Measurements from ENCODE around the gene C1orf159.

The C1orf159 gene

DNA sequence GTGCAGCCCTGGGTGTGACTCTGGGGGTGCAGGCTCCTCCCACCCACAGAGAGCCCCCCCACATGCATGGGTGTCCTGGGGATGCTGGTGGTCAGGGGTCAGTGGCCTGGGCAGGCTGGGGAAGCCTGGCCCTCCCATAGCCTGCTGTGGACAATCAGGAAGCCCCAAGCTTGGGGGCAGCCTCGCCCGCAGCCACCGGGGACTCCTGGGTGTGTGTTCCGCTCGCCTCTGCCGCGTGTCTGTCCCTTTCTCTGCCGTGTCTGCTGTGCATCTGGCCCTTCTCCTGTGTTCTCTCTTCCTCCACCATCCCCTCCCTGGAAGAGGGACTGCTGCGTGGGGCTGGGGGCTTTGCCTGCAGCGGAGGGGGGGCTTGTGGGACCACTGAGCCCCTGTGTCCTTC, 73.1 kb downstream of the C1orf159 start:
- no peaks in the 10 kb centered on the region for H3K27me3 ChIP-seq (replicated peaks; ENCODE audit: control insufficient read depth, insufficient read depth, low read length)

DNA sequence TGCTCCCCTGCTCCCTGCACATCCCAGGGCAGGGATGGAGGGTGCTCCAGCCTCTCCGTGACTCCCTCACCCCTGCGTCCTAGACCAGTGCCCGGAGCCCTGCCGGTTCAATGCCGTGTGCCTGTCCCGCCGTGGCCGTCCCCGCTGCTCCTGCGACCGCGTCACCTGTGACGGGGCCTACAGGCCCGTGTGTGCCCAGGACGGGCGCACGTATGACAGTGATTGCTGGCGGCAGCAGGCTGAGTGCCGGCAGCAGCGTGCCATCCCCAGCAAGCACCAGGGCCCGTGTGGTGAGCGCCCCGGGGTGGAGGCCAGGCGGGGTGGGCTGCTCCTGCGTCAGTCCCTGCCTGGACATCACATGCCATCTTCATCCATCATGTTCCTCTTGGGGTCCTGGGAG, 74.0 kb downstream of the C1orf159 start:
- peaks cover 1% of the 10 kb centered on the region for H3K36me3 ChIP-seq (ENCODE audit: control insufficient read depth, insufficient read depth, low read length)
- no peak for DNase-seq (ENCODE audit: extremely low read depth, insufficient read length)
- H3K27me3 ChIP-seq (replicated peaks; ENCODE audit: control insufficient read depth, insufficient read depth, low read length), result no peaks in the 10 kb centered on the region
- H3K4me3 ChIP-seq (replicated peaks; ENCODE audit: low read depth, low read length), result no peak overlapping the region
- TF ChIP-seq, protein P1, sequence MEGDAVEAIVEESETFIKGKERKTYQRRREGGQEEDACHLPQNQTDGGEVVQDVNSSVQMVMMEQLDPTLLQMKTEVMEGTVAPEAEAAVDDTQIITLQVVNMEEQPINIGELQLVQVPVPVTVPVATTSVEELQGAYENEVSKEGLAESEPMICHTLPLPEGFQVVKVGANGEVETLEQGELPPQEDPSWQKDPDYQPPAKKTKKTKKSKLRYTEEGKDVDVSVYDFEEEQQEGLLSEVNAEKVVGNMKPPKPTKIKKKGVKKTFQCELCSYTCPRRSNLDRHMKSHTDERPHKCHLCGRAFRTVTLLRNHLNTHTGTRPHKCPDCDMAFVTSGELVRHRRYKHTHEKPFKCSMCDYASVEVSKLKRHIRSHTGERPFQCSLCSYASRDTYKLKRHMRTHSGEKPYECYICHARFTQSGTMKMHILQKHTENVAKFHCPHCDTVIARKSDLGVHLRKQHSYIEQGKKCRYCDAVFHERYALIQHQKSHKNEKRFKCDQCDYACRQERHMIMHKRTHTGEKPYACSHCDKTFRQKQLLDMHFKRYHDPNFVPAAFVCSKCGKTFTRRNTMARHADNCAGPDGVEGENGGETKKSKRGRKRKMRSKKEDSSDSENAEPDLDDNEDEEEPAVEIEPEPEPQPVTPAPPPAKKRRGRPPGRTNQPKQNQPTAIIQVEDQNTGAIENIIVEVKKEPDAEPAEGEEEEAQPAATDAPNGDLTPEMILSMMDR (IDR thresholded peaks at IDR 0.05; ENCODE audit: insufficient read depth, low read length, poor library complexity, severe bottlenecking), result no peak

More for the DNA sequence above, 73.1 kb downstream of the C1orf159 start:
- peaks cover 1% of the 10 kb centered on the region for H3K36me3 ChIP-seq (ENCODE audit: control insufficient read depth, insufficient read depth, low read length)
- no peak overlapping the region for H3K4me3 ChIP-seq (replicated peaks; ENCODE audit: low read depth, low read length)
- no peak for DNase-seq (ENCODE audit: extremely low read depth, insufficient read length)
- TF ChIP-seq, protein P1 (IDR thresholded peaks at IDR 0.05; ENCODE audit: insufficient read depth, low read length, poor library complexity, severe bottlenecking), result no peak

DNA sequence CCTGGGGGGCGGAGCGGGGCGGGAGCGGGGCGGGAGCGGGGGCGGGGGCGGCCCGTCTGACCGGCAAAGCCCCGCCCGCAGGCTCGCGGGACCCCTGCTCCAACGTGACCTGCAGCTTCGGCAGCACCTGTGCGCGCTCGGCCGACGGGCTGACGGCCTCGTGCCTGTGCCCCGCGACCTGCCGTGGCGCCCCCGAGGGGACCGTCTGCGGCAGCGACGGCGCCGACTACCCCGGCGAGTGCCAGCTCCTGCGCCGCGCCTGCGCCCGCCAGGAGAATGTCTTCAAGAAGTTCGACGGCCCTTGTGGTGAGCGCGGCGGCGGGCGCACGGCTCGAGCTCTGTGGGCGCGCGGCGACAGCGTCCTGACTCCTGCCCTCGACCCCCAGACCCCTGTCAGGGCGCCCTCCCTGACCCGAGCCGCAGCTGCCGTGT, 74.8 kb downstream of the C1orf159 start:
- Histone ChIP-seq H3K27me3 (replicated peaks; ENCODE audit: control insufficient read depth, insufficient read depth, low read length) (no peaks in the 10 kb centered on the region), H3K36me3 (ENCODE audit: control insufficient read depth, insufficient read depth, low read length) (peaks cover 1% of the 10 kb centered on the region), H3K4me3 (replicated peaks; ENCODE audit: low read depth, low read length) (no peak overlapping the region)
- TF ChIP-seq, protein P1 (IDR thresholded peaks at IDR 0.05; ENCODE audit: insufficient read depth, low read length, poor library complexity, severe bottlenecking), result no peak
- DNase-seq (ENCODE audit: extremely low read depth, insufficient read length), result no peak

DNA sequence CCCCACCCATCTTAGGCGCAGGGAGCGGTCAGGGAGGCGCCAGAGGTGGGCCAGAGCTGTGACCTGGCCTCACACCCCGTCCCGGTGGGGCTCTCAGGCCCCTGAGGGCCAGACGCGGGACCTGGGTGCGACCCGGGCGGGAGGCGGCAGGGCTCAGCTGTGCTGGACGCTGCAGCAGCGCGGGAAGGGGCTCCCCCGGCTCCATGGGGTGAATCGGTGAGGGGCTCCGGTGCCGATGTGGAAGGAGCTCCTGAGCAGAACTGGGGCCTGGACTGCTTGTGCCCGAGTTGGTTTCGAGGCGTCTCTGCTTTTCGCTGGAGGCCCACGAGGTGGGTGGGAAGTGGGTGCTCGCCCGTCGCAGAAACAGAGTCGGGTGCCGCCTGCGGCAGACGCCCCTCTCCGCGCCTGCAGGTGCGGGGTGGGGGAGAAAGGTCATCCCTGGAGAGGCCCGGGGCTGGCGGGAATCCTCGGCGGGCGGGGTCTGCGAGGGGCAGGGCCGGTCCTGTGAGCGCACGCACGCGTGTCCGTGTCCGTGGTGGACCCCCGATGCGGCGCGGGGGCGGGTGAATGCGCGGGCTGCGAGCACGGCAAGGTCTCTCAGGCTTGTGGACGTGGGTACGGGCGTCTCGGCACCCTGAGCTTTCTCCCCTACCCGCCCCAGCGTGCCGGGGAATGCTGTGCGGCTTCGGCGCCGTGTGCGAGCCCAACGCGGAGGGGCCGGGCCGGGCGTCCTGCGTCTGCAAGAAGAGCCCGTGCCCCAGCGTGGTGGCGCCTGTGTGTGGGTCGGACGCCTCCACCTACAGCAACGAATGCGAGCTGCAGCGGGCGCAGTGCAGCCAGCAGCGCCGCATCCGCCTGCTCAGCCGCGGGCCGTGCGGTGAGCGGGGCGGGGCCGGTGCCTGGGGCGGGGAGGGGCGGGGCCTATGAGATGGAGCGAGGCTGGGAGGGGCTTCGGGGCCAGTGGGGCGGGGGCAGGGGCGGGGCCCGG, 75.6 kb downstream of the C1orf159 start:
- H3K27me3 ChIP-seq (replicated peaks; ENCODE audit: control insufficient read depth, insufficient read depth, low read length), result no peaks in the 10 kb centered on the region
- H3K36me3 ChIP-seq (ENCODE audit: control insufficient read depth, insufficient read depth, low read length), result no peaks in the 10 kb centered on the region; the same call in 1 of the 2 replicates

DNA sequence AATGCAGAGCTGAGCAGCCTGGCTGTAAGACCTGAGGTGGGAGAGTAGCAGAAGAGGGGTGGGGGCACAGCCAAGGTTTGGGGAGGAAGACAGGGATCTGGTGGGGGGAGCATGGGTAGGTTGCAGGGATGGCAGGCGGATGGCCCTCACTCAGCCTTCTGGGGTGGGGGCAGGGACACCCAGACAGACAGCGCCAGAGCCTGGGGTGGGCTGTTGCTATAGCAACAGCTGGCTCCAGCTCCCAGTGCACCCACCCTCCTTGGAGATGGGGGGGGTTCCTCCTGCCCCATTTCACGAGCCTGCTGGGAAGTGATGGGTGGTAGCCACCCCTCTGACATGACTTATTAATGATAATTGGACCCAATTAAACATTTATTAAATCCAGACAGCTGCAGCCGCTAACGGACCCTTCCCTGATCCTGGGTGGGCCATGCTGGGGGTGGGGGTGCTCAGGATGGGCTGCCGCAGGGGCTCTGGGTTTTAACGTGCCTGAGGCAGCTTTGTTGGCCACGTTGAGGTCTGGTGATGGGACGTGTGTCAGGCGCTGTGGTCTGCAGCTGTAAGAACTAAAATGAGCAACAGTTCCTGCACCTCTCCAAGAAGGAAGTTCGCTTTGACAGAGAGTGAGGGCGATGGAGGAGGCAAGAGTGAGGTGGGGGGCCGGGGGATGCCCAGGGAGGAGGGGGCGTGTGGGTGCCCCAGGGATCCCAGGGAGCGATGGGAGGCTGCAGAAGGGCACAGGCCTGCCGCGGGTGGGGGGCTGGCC, 76.6 kb downstream of the C1orf159 start:
- DNase-seq (ENCODE audit: extremely low read depth, insufficient read length), result no peak
- Histone ChIP-seq H3K36me3 (ENCODE audit: control insufficient read depth, insufficient read depth, low read length) (no peaks in the 10 kb centered on the region; the same call in 1 of the 2 replicates), H3K27me3 (replicated peaks; ENCODE audit: control insufficient read depth, insufficient read depth, low read length) (no peaks in the 10 kb centered on the region), H3K4me3 (replicated peaks; ENCODE audit: low read depth, low read length) (peak overlapping the region; percentile 20; the same call in 1 of the 2 replicates)
- TF ChIP-seq, protein P1 (IDR thresholded peaks at IDR 0.05; ENCODE audit: insufficient read depth, low read length, poor library complexity, severe bottlenecking), result no peak

More for the DNA sequence above, 75.6 kb downstream of the C1orf159 start:
- TF ChIP-seq, protein P1 (IDR thresholded peaks at IDR 0.05; ENCODE audit: insufficient read depth, low read length, poor library complexity, severe bottlenecking), result no peak
- peak overlapping the region; percentile 53 for H3K4me3 ChIP-seq (replicated peaks; ENCODE audit: low read depth, low read length)
- peak; percentile 77 for DNase-seq (ENCODE audit: extremely low read depth, insufficient read length)
